Measurements from ENCODE around the gene SUN3. TPM values are rescaled to one million over a fixed set of nuclear protein-coding genes. Genes with fewer than 3 reads are reported as not detected.

SUN3 gene
- total RNA-seq, 1 experiment from 2014 or later: not detected

GRCh38 chr7:47962262-47962661 lies 66.6 kb downstream of the SUN3 start:
- ChIA-PET CTCF (no interaction called here), POLR2A (no interaction called here)
- Mint-ChIP-seq H3K36me3 (ENCODE audit: insufficient read depth, unreplicated experiment) (peaks cover 63% of the 10 kb centered on the region), H3K27ac (ENCODE audit: unreplicated experiment) (no peak overlapping the region), H3K27me3 (ENCODE audit: insufficient read depth, unreplicated experiment) (no peaks in the 10 kb centered on the region), H3K9me3 (ENCODE audit: unreplicated experiment) (no peaks in the 10 kb centered on the region), H3K4me3 (ENCODE audit: unreplicated experiment) (no peak overlapping the region), H3K4me1 (ENCODE audit: low read depth, unreplicated experiment) (no peaks in the 10 kb centered on the region)
- no peaks in the 10 kb centered on the region for H3K27me3 ChIP-seq (replicated peaks; ENCODE audit: control insufficient read depth, insufficient read depth, low read length)
- H3K4me3 ChIP-seq (ENCODE audit: low read depth, low read length): no peak overlapping the region
- no TSS peak for BruUV-seq (replicated peaks)
- no peak for DNase-seq
- TF ChIP-seq CTCF (IDR thresholded peaks at IDR 0.05; ENCODE audit: insufficient read depth in 1 of 2, low read depth in 1 of 2, low read length in 1 of 2, severe bottlenecking in 1 of 2, unreplicated experiment in 1 of 2): no peak
- no peaks in the 10 kb centered on the region for H3K4me1 ChIP-seq
- H3K9me3 ChIP-seq: no peaks in the 10 kb centered on the region
- intact Hi-C loops (cut with micrococcal nuclease; ENCODE audit: unreplicated experiment): no loop called here
- H3K36me3 ChIP-seq (ENCODE audit: control insufficient read depth, insufficient read depth, low read length): peaks cover 5% of the 10 kb centered on the region; the same call in 1 of the 2 replicates

GRCh38 chr7:47957156-47957555 lies 71.8 kb downstream of the SUN3 start:
- Mint-ChIP-seq H3K4me3 (ENCODE audit: unreplicated experiment) (no peak overlapping the region), H3K4me1 (ENCODE audit: low read depth, unreplicated experiment) (peaks cover under 1% of the 10 kb centered on the region), H3K27me3 (ENCODE audit: insufficient read depth, unreplicated experiment) (no peaks in the 10 kb centered on the region), H3K9me3 (ENCODE audit: unreplicated experiment) (no peaks in the 10 kb centered on the region), H3K27ac (ENCODE audit: unreplicated experiment) (no peak overlapping the region), H3K36me3 (ENCODE audit: insufficient read depth, unreplicated experiment) (peaks cover 37% of the 10 kb centered on the region)
- peaks cover 4% of the 10 kb centered on the region for H3K4me1 ChIP-seq
- intact Hi-C loops (cut with micrococcal nuclease; ENCODE audit: unreplicated experiment): no loop called here
- no TSS peak for BruUV-seq (replicated peaks)
- no peaks in the 10 kb centered on the region for H3K9me3 ChIP-seq
- CTCF ChIA-PET: no interaction called here
- no peak for DNase-seq
- no peak overlapping the region for H3K4me3 ChIP-seq (ENCODE audit: low read depth, low read length)
- TF ChIP-seq CTCF (IDR thresholded peaks at IDR 0.05; ENCODE audit: insufficient read depth in 1 of 2, low read depth in 1 of 2, low read length in 1 of 2, severe bottlenecking in 1 of 2, unreplicated experiment in 1 of 2): no peak
- POLR2A ChIA-PET: no interaction called here
- no peaks in the 10 kb centered on the region for H3K27me3 ChIP-seq (replicated peaks; ENCODE audit: control insufficient read depth, insufficient read depth, low read length)
- peaks cover 1% of the 10 kb centered on the region; the same call in 1 of the 2 replicates for H3K36me3 ChIP-seq (ENCODE audit: control insufficient read depth, insufficient read depth, low read length)

DNA sequence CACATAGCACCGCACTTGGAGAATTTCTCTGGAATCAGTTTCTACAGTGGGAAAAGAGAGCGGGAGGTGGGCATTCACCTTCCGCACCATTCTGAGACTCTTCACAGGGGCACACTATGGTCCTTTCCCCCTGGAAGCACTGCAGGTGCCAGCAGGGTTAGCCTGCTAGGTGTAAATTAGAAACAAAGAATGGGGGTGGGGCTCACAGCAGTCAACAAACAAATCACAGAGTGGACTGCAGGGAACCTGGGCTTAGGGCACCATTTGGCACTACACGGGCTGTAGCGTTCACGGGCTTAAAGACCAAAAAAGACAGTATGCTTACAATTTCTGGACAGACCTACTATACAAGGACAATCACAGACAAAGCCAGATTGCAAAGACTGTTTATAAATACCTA lies 72.7 kb downstream of the SUN3 start:
- H3K27ac Mint-ChIP-seq (ENCODE audit: unreplicated experiment): no peak overlapping the region
- BruUV-seq (replicated peaks): no TSS peak
- no peak overlapping the region for H3K4me3 ChIP-seq (ENCODE audit: low read depth, low read length)
- no peaks in the 10 kb centered on the region for H3K27me3 ChIP-seq (replicated peaks; ENCODE audit: control insufficient read depth, insufficient read depth, low read length)
- DNase-seq: no peak
- H3K9me3 ChIP-seq: no peaks in the 10 kb centered on the region
- H3K4me1 ChIP-seq: peaks cover 13% of the 10 kb centered on the region
- H3K4me3 Mint-ChIP-seq (ENCODE audit: unreplicated experiment): no peak overlapping the region
- H3K9me3 Mint-ChIP-seq (ENCODE audit: unreplicated experiment): no peaks in the 10 kb centered on the region
- intact Hi-C loops (cut with micrococcal nuclease; ENCODE audit: unreplicated experiment): no loop called here
- TF ChIP-seq CTCF (IDR thresholded peaks at IDR 0.05; ENCODE audit: insufficient read depth in 1 of 2, low read depth in 1 of 2, low read length in 1 of 2, severe bottlenecking in 1 of 2, unreplicated experiment in 1 of 2): no peak
- H3K36me3 Mint-ChIP-seq (ENCODE audit: insufficient read depth, unreplicated experiment): peaks cover 27% of the 10 kb centered on the region
- H3K27me3 Mint-ChIP-seq (ENCODE audit: insufficient read depth, unreplicated experiment): no peaks in the 10 kb centered on the region
- ChIA-PET CTCF (no interaction called here), POLR2A (no interaction called here)
- peaks cover 10% of the 10 kb centered on the region for H3K4me1 Mint-ChIP-seq (ENCODE audit: low read depth, unreplicated experiment)
- H3K36me3 ChIP-seq (ENCODE audit: control insufficient read depth, insufficient read depth, low read length): no peaks in the 10 kb centered on the region

Measured in Caco-2 (cell line).